Measurements from ENCODE around the gene NR2F1-AS1. TPM values are rescaled to one million over a fixed set of nuclear protein-coding genes. Genes with fewer than 3 reads are reported as not detected.

The NR2F1-AS1 gene
- total and polyA plus RNA-seq, 2 experiments from 2014 or later: 0.59 to 4.5 TPM

DNA sequence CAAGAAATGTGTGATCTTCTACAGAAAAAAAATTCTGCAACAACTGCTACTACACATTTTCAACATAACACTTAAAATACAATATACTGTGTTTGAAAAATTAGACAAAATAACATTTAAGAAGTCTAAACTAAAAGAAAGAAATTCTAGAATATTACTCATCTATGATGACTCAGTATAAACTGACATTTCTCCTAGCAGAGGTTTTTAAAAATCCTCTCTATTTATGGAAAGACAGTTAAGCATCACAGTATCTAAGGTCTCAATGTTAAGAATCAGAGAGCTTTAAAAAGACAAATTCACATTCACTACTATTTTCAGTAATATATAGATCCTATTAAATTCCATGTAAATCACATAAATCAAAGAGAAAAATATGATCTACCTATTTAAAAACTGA lies 61.3 kb downstream of the NR2F1-AS1 start (continued):
- TF ChIP-seq, protein P1, sequence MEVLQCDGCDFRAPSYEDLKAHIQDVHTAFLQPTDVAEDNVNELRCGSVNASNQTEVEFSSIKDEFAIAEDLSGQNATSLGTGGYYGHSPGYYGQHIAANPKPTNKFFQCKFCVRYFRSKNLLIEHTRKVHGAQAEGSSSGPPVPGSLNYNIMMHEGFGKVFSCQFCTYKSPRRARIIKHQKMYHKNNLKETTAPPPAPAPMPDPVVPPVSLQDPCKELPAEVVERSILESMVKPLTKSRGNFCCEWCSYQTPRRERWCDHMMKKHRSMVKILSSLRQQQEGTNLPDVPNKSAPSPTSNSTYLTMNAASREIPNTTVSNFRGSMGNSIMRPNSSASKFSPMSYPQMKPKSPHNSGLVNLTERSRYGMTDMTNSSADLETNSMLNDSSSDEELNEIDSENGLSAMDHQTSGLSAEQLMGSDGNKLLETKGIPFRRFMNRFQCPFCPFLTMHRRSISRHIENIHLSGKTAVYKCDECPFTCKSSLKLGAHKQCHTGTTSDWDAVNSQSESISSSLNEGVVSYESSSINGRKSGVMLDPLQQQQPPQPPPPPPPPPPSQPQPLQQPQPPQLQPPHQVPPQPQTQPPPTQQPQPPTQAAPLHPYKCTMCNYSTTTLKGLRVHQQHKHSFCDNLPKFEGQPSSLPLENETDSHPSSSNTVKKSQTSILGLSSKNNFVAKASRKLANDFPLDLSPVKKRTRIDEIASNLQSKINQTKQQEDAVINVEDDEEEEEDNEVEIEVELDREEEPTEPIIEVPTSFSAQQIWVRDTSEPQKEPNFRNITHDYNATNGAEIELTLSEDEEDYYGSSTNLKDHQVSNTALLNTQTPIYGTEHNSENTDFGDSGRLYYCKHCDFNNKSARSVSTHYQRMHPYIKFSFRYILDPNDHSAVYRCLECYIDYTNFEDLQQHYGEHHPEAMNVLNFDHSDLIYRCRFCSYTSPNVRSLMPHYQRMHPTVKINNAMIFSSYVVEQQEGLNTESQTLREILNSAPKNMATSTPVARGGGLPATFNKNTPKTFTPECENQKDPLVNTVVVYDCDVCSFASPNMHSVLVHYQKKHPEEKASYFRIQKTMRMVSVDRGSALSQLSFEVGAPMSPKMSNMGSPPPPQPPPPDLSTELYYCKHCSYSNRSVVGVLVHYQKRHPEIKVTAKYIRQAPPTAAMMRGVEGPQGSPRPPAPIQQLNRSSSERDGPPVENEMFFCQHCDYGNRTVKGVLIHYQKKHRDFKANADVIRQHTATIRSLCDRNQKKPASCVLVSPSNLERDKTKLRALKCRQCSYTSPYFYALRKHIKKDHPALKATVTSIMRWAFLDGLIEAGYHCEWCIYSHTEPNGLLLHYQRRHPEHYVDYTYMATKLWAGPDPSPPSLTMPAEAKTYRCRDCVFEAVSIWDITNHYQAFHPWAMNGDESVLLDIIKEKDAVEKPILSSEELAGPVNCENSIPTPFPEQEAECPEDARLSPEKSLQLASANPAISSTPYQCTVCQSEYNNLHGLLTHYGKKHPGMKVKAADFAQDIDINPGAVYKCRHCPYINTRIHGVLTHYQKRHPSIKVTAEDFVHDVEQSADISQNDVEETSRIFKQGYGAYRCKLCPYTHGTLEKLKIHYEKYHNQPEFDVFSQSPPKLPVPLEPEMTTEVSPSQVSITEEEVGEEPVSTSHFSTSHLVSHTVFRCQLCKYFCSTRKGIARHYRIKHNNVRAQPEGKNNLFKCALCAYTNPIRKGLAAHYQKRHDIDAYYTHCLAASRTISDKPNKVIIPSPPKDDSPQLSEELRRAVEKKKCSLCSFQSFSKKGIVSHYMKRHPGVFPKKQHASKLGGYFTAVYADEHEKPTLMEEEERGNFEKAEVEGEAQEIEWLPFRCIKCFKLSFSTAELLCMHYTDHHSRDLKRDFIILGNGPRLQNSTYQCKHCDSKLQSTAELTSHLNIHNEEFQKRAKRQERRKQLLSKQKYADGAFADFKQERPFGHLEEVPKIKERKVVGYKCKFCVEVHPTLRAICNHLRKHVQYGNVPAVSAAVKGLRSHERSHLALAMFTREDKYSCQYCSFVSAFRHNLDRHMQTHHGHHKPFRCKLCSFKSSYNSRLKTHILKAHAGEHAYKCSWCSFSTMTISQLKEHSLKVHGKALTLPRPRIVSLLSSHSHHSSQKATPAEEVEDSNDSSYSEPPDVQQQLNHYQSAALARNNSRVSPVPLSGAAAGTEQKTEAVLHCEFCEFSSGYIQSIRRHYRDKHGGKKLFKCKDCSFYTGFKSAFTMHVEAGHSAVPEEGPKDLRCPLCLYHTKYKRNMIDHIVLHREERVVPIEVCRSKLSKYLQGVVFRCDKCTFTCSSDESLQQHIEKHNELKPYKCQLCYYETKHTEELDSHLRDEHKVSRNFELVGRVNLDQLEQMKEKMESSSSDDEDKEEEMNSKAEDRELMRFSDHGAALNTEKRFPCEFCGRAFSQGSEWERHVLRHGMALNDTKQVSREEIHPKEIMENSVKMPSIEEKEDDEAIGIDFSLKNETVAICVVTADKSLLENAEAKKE (CRISPR knock-in tag; IDR thresholded peaks at IDR 0.05): no peak

DNA sequence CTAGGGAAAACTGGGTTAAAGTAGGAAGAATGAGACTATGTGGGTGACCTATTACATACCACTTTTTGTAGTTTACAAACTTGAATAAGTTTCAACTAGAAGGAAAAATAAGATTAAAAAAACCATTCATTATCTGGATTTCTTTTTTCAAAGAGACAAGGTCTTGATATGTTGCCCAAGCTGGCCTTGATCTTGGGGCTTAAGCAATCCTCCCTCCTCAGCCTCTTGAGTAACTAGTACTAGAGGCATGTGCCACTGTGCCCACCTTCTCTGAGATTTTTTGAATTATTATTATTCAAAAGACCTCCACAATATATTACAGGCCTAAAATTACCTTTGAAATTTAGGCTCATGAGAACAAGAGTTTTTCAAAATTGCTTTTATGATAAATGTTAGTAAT lies 63.2 kb downstream of the NR2F1-AS1 start:
- DNase-seq (ENCODE audit: low spot score) (no peak), ATAC-seq (no peak)
- no peaks in the 10 kb centered on the region for H3K9me2 ChIP-seq (ENCODE audit: insufficient read depth)
- no peaks in the 10 kb centered on the region for H3K36me3 ChIP-seq (ENCODE audit: insufficient read depth)
- H3K27me3 ChIP-seq (ENCODE audit: insufficient read depth): no peaks in the 10 kb centered on the region
- no peaks in the 10 kb centered on the region for H4K20me1 ChIP-seq (replicated peaks; ENCODE audit: insufficient read depth)
- no peak overlapping the region for H3K4me2 ChIP-seq
- H3F3A ChIP-seq (replicated peaks; ENCODE audit: low read depth): no peaks in the 10 kb centered on the region
- H3K4me1 ChIP-seq (ENCODE audit: insufficient read depth): no peaks in the 10 kb centered on the region
- no peak overlapping the region for H3K4me3 ChIP-seq
- peaks cover 18% of the 10 kb centered on the region for H3K36me3 Mint-ChIP-seq (ENCODE audit: low read depth)
- H3K9me3 Mint-ChIP-seq: peaks cover 19% of the 10 kb centered on the region
- H3K79me2 ChIP-seq (replicated peaks; ENCODE audit: insufficient read depth): no peaks in the 10 kb centered on the region
- H2AFZ ChIP-seq: no peak overlapping the region
- no peaks in the 10 kb centered on the region for H3K27me3 Mint-ChIP-seq (ENCODE audit: insufficient read depth, low read depth, poor library complexity)
- no peaks in the 10 kb centered on the region for H3K4me1 Mint-ChIP-seq
- no peak overlapping the region for H3K4me3 Mint-ChIP-seq
- H3K27ac Mint-ChIP-seq: no peak overlapping the region
- no peak overlapping the region for H3K27ac ChIP-seq (ENCODE audit: low read depth)
- TF ChIP-seq, protein P1 (CRISPR knock-in tag; IDR thresholded peaks at IDR 0.05): no peak
- TF ChIP-seq NANOG (IDR thresholded peaks at IDR 0.05; ENCODE audit: borderline replicate concordance) (no peak), ZNF114 (CRISPR knock-in tag; IDR thresholded peaks at IDR 0.05) (no peak), EZH2 (IDR thresholded peaks at IDR 0.05; ENCODE audit: low read depth, unreplicated experiment) (no peak), EZH2phosphoT487 (IDR thresholded peaks at IDR 0.05; ENCODE audit: unreplicated experiment) (no peak), JUNB (IDR thresholded peaks at IDR 0.05; ENCODE audit: unreplicated experiment) (no peak), STAT1 (IDR thresholded peaks at IDR 0.05; ENCODE audit: unreplicated experiment) (no peak)
- TF ChIP-seq, protein P2, sequence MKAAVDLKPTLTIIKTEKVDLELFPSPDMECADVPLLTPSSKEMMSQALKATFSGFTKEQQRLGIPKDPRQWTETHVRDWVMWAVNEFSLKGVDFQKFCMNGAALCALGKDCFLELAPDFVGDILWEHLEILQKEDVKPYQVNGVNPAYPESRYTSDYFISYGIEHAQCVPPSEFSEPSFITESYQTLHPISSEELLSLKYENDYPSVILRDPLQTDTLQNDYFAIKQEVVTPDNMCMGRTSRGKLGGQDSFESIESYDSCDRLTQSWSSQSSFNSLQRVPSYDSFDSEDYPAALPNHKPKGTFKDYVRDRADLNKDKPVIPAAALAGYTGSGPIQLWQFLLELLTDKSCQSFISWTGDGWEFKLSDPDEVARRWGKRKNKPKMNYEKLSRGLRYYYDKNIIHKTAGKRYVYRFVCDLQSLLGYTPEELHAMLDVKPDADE (IDR thresholded peaks at IDR 0.05): no peak
